ENCODE data around the gene PMPCA. TPM values are rescaled to one million over a fixed set of nuclear protein-coding genes. Genes with fewer than 3 reads are reported as not detected.

The PMPCA gene
- total RNA-seq, 3 donors from 2014 or later (not counting 1 experiment from before 2014, with no cell fraction given) = 78.3 to 84.8 (median 79.3) TPM

GRCh38 chr9:136383436-136383835, 27.0 kb upstream of the PMPCA start:
- H3K4me1 Mint-ChIP-seq = peaks cover 13 to 16% of the 10 kb centered on the region in 2 donors
- H3K4me1 ChIP-seq (ENCODE audit: control insufficient read depth, insufficient read depth, low read length) = no peaks in the 10 kb centered on the region
- no peak overlapping the region for H3K4me3 Mint-ChIP-seq
- no peak overlapping the region for H3K4me3 ChIP-seq (ENCODE audit: low read length)
- DNase-seq = no peak
- TF ChIP-seq CTCF (IDR thresholded peaks at IDR 0.05) = no peak
- no peaks in the 10 kb centered on the region for H3K9me3 ChIP-seq (ENCODE audit: control insufficient read depth, insufficient read depth, low read length)
- no peaks in the 10 kb centered on the region for H3K27me3 Mint-ChIP-seq (ENCODE audit: low read depth in 2 of 2)
- peaks cover 44% of the 10 kb centered on the region for H3K36me3 ChIP-seq (ENCODE audit: control insufficient read depth, insufficient read depth, low read length)
- no peaks in the 10 kb centered on the region for H3K9me3 Mint-ChIP-seq
- no peak for ATAC-seq
- no peaks in the 10 kb centered on the region for H3K27me3 ChIP-seq (ENCODE audit: control insufficient read depth, insufficient read depth, low read length)
- H3K27ac ChIP-seq (ENCODE audit: low read length) = no peak overlapping the region
- peaks cover 13% of the 10 kb centered on the region for H3K36me3 Mint-ChIP-seq
- 98% methylated on average over 20 of the region's 20 CpGs for WGBS (ENCODE audit: insufficient coverage)
- intact Hi-C loops (cut with micrococcal nuclease) = no loop called here
- H3K27ac Mint-ChIP-seq = no peak overlapping the region

GRCh38 chr9:136385015-136385414, 25.4 kb upstream of the PMPCA start:
- H3K9me3 ChIP-seq (ENCODE audit: control insufficient read depth, insufficient read depth, low read length) = no peaks in the 10 kb centered on the region
- no peaks in the 10 kb centered on the region for H3K9me3 Mint-ChIP-seq
- DNase-seq (peak in 1 of 2 donors; percentile 68), ATAC-seq (peak in 2 of 3 donors; percentile 26 to 82)
- TF ChIP-seq CTCF (IDR thresholded peaks at IDR 0.05) = no peak
- peaks cover 13 to 16% of the 10 kb centered on the region in 2 donors for H3K4me1 Mint-ChIP-seq
- no peaks in the 10 kb centered on the region for H3K4me1 ChIP-seq (ENCODE audit: control insufficient read depth, insufficient read depth, low read length)
- peaks cover 42% of the 10 kb centered on the region for H3K36me3 ChIP-seq (ENCODE audit: control insufficient read depth, insufficient read depth, low read length)
- H3K27ac ChIP-seq (ENCODE audit: low read length) = no peak overlapping the region
- H3K27ac Mint-ChIP-seq = no peak overlapping the region
- intact Hi-C loops (cut with micrococcal nuclease) = no loop called here
- H3K4me3 Mint-ChIP-seq = no peak overlapping the region
- H3K36me3 Mint-ChIP-seq = peaks cover 13% of the 10 kb centered on the region
- no peaks in the 10 kb centered on the region for H3K27me3 ChIP-seq (ENCODE audit: control insufficient read depth, insufficient read depth, low read length)
- WGBS (ENCODE audit: insufficient coverage) = 62% methylated on average over 9 of the region's 11 CpGs
- H3K4me3 ChIP-seq (ENCODE audit: low read length) = no peak overlapping the region
- H3K27me3 Mint-ChIP-seq (ENCODE audit: low read depth in 2 of 2) = no peaks in the 10 kb centered on the region

GRCh38 chr9:136386018-136386417, 24.4 kb upstream of the PMPCA start:
- no peak for DNase-seq
- no peak overlapping the region for H3K4me3 Mint-ChIP-seq
- Histone ChIP-seq H3K27me3 (ENCODE audit: control insufficient read depth, insufficient read depth, low read length) (no peaks in the 10 kb centered on the region), H3K27ac (ENCODE audit: low read length) (no peak overlapping the region), H3K4me1 (ENCODE audit: control insufficient read depth, insufficient read depth, low read length) (no peaks in the 10 kb centered on the region), H3K4me3 (ENCODE audit: low read length) (no peak overlapping the region), H3K36me3 (ENCODE audit: control insufficient read depth, insufficient read depth, low read length) (peaks cover 42% of the 10 kb centered on the region), H3K9me3 (ENCODE audit: control insufficient read depth, insufficient read depth, low read length) (no peaks in the 10 kb centered on the region)
- intact Hi-C loops (cut with micrococcal nuclease) = no loop called here
- no peak for ATAC-seq
- no peak for TF ChIP-seq CTCF (IDR thresholded peaks at IDR 0.05)
- peaks cover 13% of the 10 kb centered on the region for H3K36me3 Mint-ChIP-seq
- no peaks in the 10 kb centered on the region for H3K27me3 Mint-ChIP-seq (ENCODE audit: low read depth in 2 of 2)
- 82% methylated on average over 11 of the region's 13 CpGs for WGBS (ENCODE audit: insufficient coverage)
- H3K4me1 Mint-ChIP-seq = peaks cover 13 to 16% of the 10 kb centered on the region in 2 donors
- no peaks in the 10 kb centered on the region for H3K9me3 Mint-ChIP-seq
- no peak overlapping the region for H3K27ac Mint-ChIP-seq

- no peak overlapping the region for H3K27ac Mint-ChIP-seq
- no peak overlapping the region for H3K27ac ChIP-seq (ENCODE audit: low read length)
- H3K27me3 ChIP-seq (ENCODE audit: control insufficient read depth, insufficient read depth, low read length) = no peaks in the 10 kb centered on the region
- H3K9me3 Mint-ChIP-seq = no peaks in the 10 kb centered on the region
- H3K36me3 Mint-ChIP-seq = peaks cover 13% of the 10 kb centered on the region
- no peaks in the 10 kb centered on the region for H3K27me3 Mint-ChIP-seq (ENCODE audit: low read depth in 2 of 2)
- no peaks in the 10 kb centered on the region for H3K4me1 ChIP-seq (ENCODE audit: control insufficient read depth, insufficient read depth, low read length)
- no peak for TF ChIP-seq CTCF (IDR thresholded peaks at IDR 0.05)
- intact Hi-C loops (cut with micrococcal nuclease) = no loop called here
- H3K4me1 Mint-ChIP-seq = peaks cover 13 to 16% of the 10 kb centered on the region in 2 donors
- no peaks in the 10 kb centered on the region for H3K9me3 ChIP-seq (ENCODE audit: control insufficient read depth, insufficient read depth, low read length)
- 98% methylated on average over 19 of the region's 19 CpGs for WGBS (ENCODE audit: insufficient coverage)
- DNase-seq = no peak
- peaks cover 40% of the 10 kb centered on the region for H3K36me3 ChIP-seq (ENCODE audit: control insufficient read depth, insufficient read depth, low read length)
- H3K4me3 ChIP-seq (ENCODE audit: low read length) = no peak overlapping the region
- H3K4me3 Mint-ChIP-seq = no peak overlapping the region
- ATAC-seq = no peak
These were observed 23.2 kb upstream of the PMPCA start for GRCh38 chr9:136387217-136387616.

All from natural killer cell (primary cell).